Adrenal gland (tissue), 12 donors: ENCODE data around the gene NOX3. TPM values are rescaled to one million over a fixed set of nuclear protein-coding genes. Genes with fewer than 3 reads are reported as not detected.

Experiments used
- DNase-seq, 7 donors: peaks; one replicate each; pipeline ENCODE4 v3.0.0-alpha.2; 2019 to 2020
- H3K27ac ChIP-seq, 5 donors: fragments of 200-600 bp; sonication (generic) in 4 of 5; 1 replicate in 3 of 5; 2 replicates in 2 of 5; pipeline versions ENCODE4 v1.5.1 to v1.8.0; 2016 to 2020; ENCODE audit warnings: mild to moderate bottlenecking in 1 of 5
- H3K27me3 ChIP-seq: fragments of 200-600 bp; 2 replicates; pipeline ENCODE4 v1.8.0; 2021
- H3K36me3 ChIP-seq, 2 donors: fragments of 200-600 bp; replicated peaks in 1 of 2; 1 replicate in 1 of 2; 2 replicates in 1 of 2; pipeline versions ENCODE4 v1.5.1 to v1.8.0; 2018 to 2022
- H3K4me1 ChIP-seq, 2 donors: fragments of 200-600 bp; replicated peaks in 1 of 2; 1 replicate in 1 of 2; 2 replicates in 1 of 2; pipeline versions ENCODE4 v1.5.1 to v1.8.0; 2018 to 2021
- H3K4me3 ChIP-seq, 4 donors: fragments of 200-600 bp; sonication (generic) in 3 of 4; one replicate each; pipeline ENCODE4 v1.5.1; 2016 to 2018
- H3K9me3 ChIP-seq, 3 donors: fragments of 200-600 bp; sonication (generic) in 1 of 3; replicated peaks in 1 of 3; 1 replicate in 2 of 3; 2 replicates in 1 of 3; pipeline versions ENCODE4 v1.5.1 to v1.8.0; 2016 to 2021
- CTCF ChIP-seq, 6 experiments: fragments of 450-650 bp in 4 of 6; fragments of 200-600 bp in 2 of 6; sonication (generic) in 1 of 6; IDR thresholded peaks; 1 replicate in 5 of 6; 2 replicates in 1 of 6; pipeline versions ENCODE4 v1.5.1 to v1.8.0; 2016 to 2021; ENCODE audit warnings: antibody characterized with exemption in 6 of 6, mild to moderate bottlenecking in 2 of 6, moderate library complexity in 1 of 6
- POLR2A ChIP-seq, 2 donors: fragments of 450-650 bp; IDR thresholded peaks; one replicate each; pipeline ENCODE4 v1.6.1; 2017; ENCODE audit warnings: antibody characterized with exemption in 2 of 2, mild to moderate bottlenecking in 2 of 2, moderate library complexity in 1 of 2
- WGBS, 4 donors: extraction: QIAGEN DNeasy Blood & Tissue Kit in 2 of 4; methylation state at CpG; one replicate each; pipeline versions ENCODE4 v1.1.5 to v1.1.7; 2013 to 2017; 5-methylcytosine and 5-hydroxymethylcytosine counted together
- intact Hi-C, 2 donors: fragments of 100-400 bp; cut with DNase I; formaldehyde crosslinking; loops; one replicate each; pipeline versions ENCODE4 v1.14.1 to v1.15.0; 2022 to 2023
- polyA plus RNA-seq, 3 donors: library from polyadenylated mRNA; stranded (reverse); fragments of 200-250 nt in 2 of 3; fragments of 350-450 nt in 1 of 3; fragmentation: Illumina TruSeq in 1 of 3; extraction: RNeasy Lipid Tissue Mini Kit (QIAGEN cat#74804) in 1 of 3; gene quantifications; one replicate each; pipeline ENCODE4 v1.2.3, GENCODE V29; 2013 to 2014
- total RNA-seq, 9 donors: library from RNA; depleted of rRNA in 4 of 9; stranded (reverse); fragments of >200 nt in 4 of 9; fragments of 120-200 nt in 1 of 9; fragmentation: NEBNext Ultra II Directional in 1 of 9; extraction: Animal tissue kit (Norgen Biotek cat#: 25700) in 1 of 9; gene quantifications; one replicate each; pipeline versions ENCODE4 v1.1.0 to v1.2.4, GENCODE V29; 2013 to 2023
- donor health status: healthy with polysubstance abuse.
- donor health status: Bipolar disorder and iron deficiency.
- donor health status: DM: yes; HTN: yes; CAD: no.
- donor health status: DM: no; HTN: no; CAD: no.
- donor health status: DM: no; HTN: no; CAD: no.
- donor health status: DM: yes; HTN: yes; CAD: no.

Gene NOX3
- total and polyA plus RNA-seq, 12 donors: 0.11 to 0.24 TPM; not detected in 10

- peaks cover 35 to 46% of the 10 kb centered on the region in 2 donors for H3K4me1 ChIP-seq
- 11 to 16% (median 14%) methylated on average over 5 of the region's 5 CpGs for WGBS, 4 donors
- no peaks in the 10 kb centered on the region for H3K27me3 ChIP-seq
- intact Hi-C loops: no loop called here
- TF ChIP-seq POLR2A (IDR thresholded peaks at IDR 0.05): no peak
- TF ChIP-seq CTCF (IDR thresholded peaks at IDR 0.05): no peak
- H3K27ac ChIP-seq: peak overlapping the region in 4 of 5 donors; percentile 52 to 77 (median 74)
- no peaks in the 10 kb centered on the region for H3K36me3 ChIP-seq
- H3K4me3 ChIP-seq: peak overlapping the region in 1 of 4 donors; percentile 21
- peak in 6 of 7 donors; percentile 22 to 63 (median 27) for DNase-seq
- no peaks in the 10 kb centered on the region for H3K9me3 ChIP-seq
These were observed 6.8 kb downstream of the NOX3 start for GRCh38 chr6:155448668-155449449.

- H3K4me1 ChIP-seq: peaks cover 30 to 36% of the 10 kb centered on the region in 2 donors
- no peaks in the 10 kb centered on the region for H3K27me3 ChIP-seq
- intact Hi-C loops: no loop called here
- H3K9me3 ChIP-seq: no peaks in the 10 kb centered on the region
- DNase-seq: no peak
- peak overlapping the region in 2 of 5 donors; percentile 33 to 76 for H3K27ac ChIP-seq
- no peaks in the 10 kb centered on the region for H3K36me3 ChIP-seq
- TF ChIP-seq POLR2A (IDR thresholded peaks at IDR 0.05) (no peak), CTCF (IDR thresholded peaks at IDR 0.05) (no peak)
- H3K4me3 ChIP-seq: no peak overlapping the region
These were observed 7.7 kb downstream of the NOX3 start for GRCh38 chr6:155447949-155448348.

DNA sequence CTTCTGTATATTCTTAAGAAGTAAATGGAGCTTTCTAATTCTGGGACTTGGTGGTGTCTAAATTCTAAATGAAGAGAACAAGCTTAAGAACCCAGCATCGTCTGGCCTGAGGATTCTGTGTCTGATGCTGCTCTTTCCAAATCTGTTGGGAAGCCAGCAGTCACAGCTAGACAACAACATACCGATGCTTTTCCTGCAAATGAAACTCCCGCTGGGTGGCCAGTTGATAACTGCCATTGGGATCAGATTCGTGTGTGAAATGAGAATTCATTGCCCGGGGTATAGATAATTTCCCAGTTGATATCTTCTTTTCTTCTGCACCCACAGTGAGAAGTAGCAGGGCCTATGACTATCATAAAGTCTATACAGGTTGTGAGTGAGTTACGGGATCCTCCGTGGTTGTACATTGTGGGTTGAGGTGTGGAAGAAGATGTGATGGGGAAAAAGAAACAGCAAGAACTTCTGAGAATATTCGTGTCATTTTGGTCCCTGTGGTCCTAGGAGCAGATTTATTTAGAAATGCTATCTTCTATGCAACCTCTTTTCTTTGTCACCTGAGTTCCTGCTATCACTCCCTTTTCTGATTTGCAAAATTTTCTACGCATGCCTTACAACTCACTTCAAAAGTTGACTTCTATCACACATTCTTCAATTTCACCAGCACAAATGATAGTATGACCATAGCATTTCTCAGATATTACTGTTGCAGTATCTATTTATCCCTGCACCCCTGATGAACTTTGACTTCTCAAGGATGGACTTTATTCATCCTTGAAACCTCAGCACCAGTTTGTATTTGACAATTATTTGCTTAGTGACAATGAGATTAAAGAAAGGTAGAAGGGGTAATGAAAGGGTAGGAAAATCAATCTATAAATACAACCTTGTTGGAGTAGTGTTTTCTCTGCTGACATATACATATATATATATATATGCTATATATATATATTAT, 10.4 kb downstream of the NOX3 start:
- DNase-seq: no peak
- Histone ChIP-seq H3K9me3 (no peaks in the 10 kb centered on the region), H3K4me3 (no peak overlapping the region), H3K27me3 (no peaks in the 10 kb centered on the region), H3K36me3 (no peaks in the 10 kb centered on the region), H3K4me1 (peaks cover 17 to 20% of the 10 kb centered on the region in 2 donors), H3K27ac (no peak overlapping the region)
- intact Hi-C loops: no loop called here
- no peak for TF ChIP-seq POLR2A (IDR thresholded peaks at IDR 0.05)
- no peak for TF ChIP-seq CTCF (IDR thresholded peaks at IDR 0.05)
- WGBS, 4 donors: 78 to 95% (median 85%) methylated on average over 9 of the region's 9 CpGs
